ENCODE data around the gene TMCO4.

TMCO4 gene

GRCh38 chr1:19775317-19775716, 24.4 kb downstream of the TMCO4 start:
- DNase-seq = no peak

GRCh38 chr1:19774180-19774785, 25.4 kb downstream of the TMCO4 start:
- DNase-seq = no peak

GRCh38 chr1:19773485-19773884, 26.2 kb downstream of the TMCO4 start:
- DNase-seq = no peak

GRCh38 chr1:19772053-19772452, 27.7 kb downstream of the TMCO4 start:
- DNase-seq = no peak

- DNase-seq = no peak
These were observed 28.4 kb downstream of the TMCO4 start for GRCh38 chr1:19771350-19771749.

GRCh38 chr1:19770436-19771190, 29.1 kb downstream of the TMCO4 start:
- DNase-seq = no peak

- DNase-seq = peak in 3 of 4 experiments; percentile 13 to 39 (median 22)
These were observed 30.3 kb downstream of the TMCO4 start for GRCh38 chr1:19769211-19769932.

- DNase-seq = no peak
These were observed 31.1 kb downstream of the TMCO4 start for GRCh38 chr1:19768353-19769210.

GRCh38 chr1:19765623-19766022, 34.1 kb downstream of the TMCO4 start:
- DNase-seq = peak in 2 of 4 experiments; percentile 7 to 17

- no peak for DNase-seq
These were observed 34.9 kb downstream of the TMCO4 start for GRCh38 chr1:19764848-19765247.

- DNase-seq = peak; percentile 15 to 48 (median 32)
These were observed 37.4 kb downstream of the TMCO4 start for GRCh38 chr1:19762175-19762779.

GRCh38 chr1:19759740-19760089, 40.0 kb downstream of the TMCO4 start:
- DNase-seq = no peak

GRCh38 chr1:19758227-19758830, 41.4 kb downstream of the TMCO4 start:
- no peak for DNase-seq

GRCh38 chr1:19757641-19758040, 42.1 kb downstream of the TMCO4 start:
- no peak for DNase-seq

GRCh38 chr1:19756480-19756879, 43.2 kb downstream of the TMCO4 start:
- no peak for DNase-seq

GRCh38 chr1:19754482-19754881, 45.2 kb downstream of the TMCO4 start:
- no peak for DNase-seq

- no peak for DNase-seq
These were observed 47.5 kb downstream of the TMCO4 start for GRCh38 chr1:19752083-19752696.

GRCh38 chr1:19750882-19751276, 48.8 kb downstream of the TMCO4 start:
- no peak for DNase-seq

GRCh38 chr1:19750101-19750881, 49.4 kb downstream of the TMCO4 start:
- DNase-seq = no peak

- DNase-seq = no peak
These were observed 50.0 kb downstream of the TMCO4 start for GRCh38 chr1:19749685-19750084.

GRCh38 chr1:19747761-19748160, 52.0 kb downstream of the TMCO4 start:
- DNase-seq = no peak
